Ovary (tissue), 3 donors: ENCODE measurements around the gene PHF2.

Experiments used
- EP300 ChIP-seq: sonication (generic); formaldehyde crosslinking; IDR thresholded peaks from one replicate; pipeline ENCODE4 v1.6.1; 2017; ENCODE audit warnings: antibody characterized with exemption
- TF ChIP-seq, protein P1 (sequence below), 3 donors: fragments of 450-650 bp in 2 of 3; fragments of 200-600 bp in 1 of 3; IDR thresholded peaks; one replicate each; pipeline versions ENCODE4 v1.5.1 to v1.8.0; 2016 to 2022; ENCODE audit warnings: antibody characterized with exemption in 3 of 3, mild to moderate bottlenecking in 1 of 3
- donor health status: DM: no; HTN: no; CAD: no.

GRCh38 chr9:93592008-93592642 is 15.7 kb downstream of the PHF2 start:
- no peak for TF ChIP-seq EP300
- TF ChIP-seq, protein P1, sequence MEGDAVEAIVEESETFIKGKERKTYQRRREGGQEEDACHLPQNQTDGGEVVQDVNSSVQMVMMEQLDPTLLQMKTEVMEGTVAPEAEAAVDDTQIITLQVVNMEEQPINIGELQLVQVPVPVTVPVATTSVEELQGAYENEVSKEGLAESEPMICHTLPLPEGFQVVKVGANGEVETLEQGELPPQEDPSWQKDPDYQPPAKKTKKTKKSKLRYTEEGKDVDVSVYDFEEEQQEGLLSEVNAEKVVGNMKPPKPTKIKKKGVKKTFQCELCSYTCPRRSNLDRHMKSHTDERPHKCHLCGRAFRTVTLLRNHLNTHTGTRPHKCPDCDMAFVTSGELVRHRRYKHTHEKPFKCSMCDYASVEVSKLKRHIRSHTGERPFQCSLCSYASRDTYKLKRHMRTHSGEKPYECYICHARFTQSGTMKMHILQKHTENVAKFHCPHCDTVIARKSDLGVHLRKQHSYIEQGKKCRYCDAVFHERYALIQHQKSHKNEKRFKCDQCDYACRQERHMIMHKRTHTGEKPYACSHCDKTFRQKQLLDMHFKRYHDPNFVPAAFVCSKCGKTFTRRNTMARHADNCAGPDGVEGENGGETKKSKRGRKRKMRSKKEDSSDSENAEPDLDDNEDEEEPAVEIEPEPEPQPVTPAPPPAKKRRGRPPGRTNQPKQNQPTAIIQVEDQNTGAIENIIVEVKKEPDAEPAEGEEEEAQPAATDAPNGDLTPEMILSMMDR (IDR thresholded peaks at IDR 0.05), result no peak
